ENCODE measurements around the gene PEDS1. TPM values are rescaled to one million over a fixed set of nuclear protein-coding genes. Genes with fewer than 3 reads are reported as not detected.
"Not testable (repeated sequence)": the region's sequence is repeated elsewhere in the genome, so short reads cannot be mapped to it uniquely, and the experiment has no call there.

PEDS1 gene
- total and polyA plus RNA-seq, 2 of the 13 experiments (the other 11 are each of a cell fraction or from before 2014, with no cell fraction given), result 30.5 to 93.9 TPM

DNA sequence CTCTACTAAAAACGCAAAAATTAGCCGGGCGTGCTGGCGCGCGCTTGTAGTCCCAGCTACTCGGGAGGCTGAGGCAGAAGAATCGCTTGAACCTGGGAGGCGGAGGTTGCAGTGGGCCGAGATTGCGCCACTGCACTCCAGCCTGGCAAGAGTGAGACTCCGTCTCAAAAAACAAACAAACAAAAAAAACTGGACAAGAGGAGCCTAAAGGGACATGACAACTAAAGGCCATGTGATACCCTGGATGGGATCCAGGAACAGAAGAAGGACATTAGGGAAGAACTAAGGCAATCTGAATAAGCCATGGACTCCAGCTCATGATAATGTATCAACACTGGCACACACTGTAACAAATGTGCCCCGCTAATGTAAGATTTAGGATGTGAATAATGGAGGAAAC lies 15.8 kb downstream of the PEDS1 start (continued):
- TF ChIP-seq, protein P1, sequence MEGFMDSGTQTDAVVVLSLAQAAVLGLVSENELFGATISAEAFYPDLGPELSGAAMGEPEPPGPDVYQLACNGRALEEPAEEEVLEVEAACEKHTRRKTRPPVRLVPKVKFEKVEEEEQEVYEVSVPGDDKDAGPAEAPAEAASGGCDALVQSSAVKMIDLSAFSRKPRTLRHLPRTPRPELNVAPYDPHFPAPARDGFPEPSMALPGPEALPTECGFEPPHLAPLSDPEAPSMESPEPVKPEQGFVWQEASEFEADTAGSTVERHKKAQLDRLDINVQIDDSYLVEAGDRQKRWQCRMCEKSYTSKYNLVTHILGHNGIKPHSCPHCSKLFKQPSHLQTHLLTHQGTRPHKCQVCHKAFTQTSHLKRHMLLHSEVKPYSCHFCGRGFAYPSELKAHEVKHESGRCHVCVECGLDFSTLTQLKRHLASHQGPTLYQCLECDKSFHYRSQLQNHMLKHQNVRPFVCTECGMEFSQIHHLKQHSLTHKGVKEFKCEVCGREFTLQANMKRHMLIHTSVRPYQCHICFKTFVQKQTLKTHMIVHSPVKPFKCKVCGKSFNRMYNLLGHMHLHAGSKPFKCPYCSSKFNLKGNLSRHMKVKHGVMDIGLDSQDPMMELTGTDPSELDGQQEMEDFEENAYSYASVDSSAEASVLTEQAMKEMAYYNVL (CRISPR knock-in tag; IDR thresholded peaks at IDR 0.05; ENCODE audit: borderline replicate concordance), result 0 out of 2 replicates have a peak, but pooled peaks have one; percentile 7
- TF ChIP-seq ZNF720 (CRISPR knock-in tag; IDR thresholded peaks at IDR 0.05) (0 out of 2 replicates have a peak, but pooled peaks have one; percentile 38), KLF16 (CRISPR knock-in tag; IDR thresholded peaks at IDR 0.05) (peak in 1 of 2 experiments; percentile 18; a peak in 1 of 4 replicates), CEBPG (CRISPR knock-in tag; IDR thresholded peaks at IDR 0.05) (peak; percentile 62), GATAD2A (CRISPR knock-in tag; IDR thresholded peaks at IDR 0.05) (peak; percentile 50), ZBTB38 (CRISPR knock-in tag; IDR thresholded peaks at IDR 0.05) (0 out of 2 replicates have a peak, but pooled peaks have one; percentile 58), ETV5 (CRISPR knock-in tag; IDR thresholded peaks at IDR 0.05; ENCODE audit: borderline replicate concordance) (0 out of 2 replicates have a peak, but pooled peaks have one; percentile 7), ZNF12 (CRISPR knock-in tag; IDR thresholded peaks at IDR 0.05) (peak; percentile 74; the same call in 1 of the 2 replicates), SSRP1 (CRISPR knock-in tag; IDR thresholded peaks at IDR 0.05) (0 out of 2 replicates have a peak, but pooled peaks have one; percentile 5), CEBPB (IDR thresholded peaks at IDR 0.05; ENCODE audit: borderline replicate concordance, low read depth, low read length) (peak; percentile 21; the same call in 1 of the 2 replicates), FOXP1 (CRISPR knock-in tag; IDR thresholded peaks at IDR 0.05) (peak; percentile 40; the same call in 1 of the 2 replicates), FOXK1 (CRISPR knock-in tag; IDR thresholded peaks at IDR 0.05; ENCODE audit: borderline replicate concordance, low read depth) (0 out of 2 replicates have a peak, but pooled peaks have one; percentile 54), SOX5 (CRISPR knock-in tag; IDR thresholded peaks at IDR 0.05; ENCODE audit: borderline replicate concordance) (0 out of 2 replicates have a peak, but pooled peaks have one; percentile 25), ZNF331 (CRISPR knock-in tag; IDR thresholded peaks at IDR 0.05) (0 out of 2 replicates have a peak, but pooled peaks have one; percentile 10)
- TF ChIP-seq, protein P2, sequence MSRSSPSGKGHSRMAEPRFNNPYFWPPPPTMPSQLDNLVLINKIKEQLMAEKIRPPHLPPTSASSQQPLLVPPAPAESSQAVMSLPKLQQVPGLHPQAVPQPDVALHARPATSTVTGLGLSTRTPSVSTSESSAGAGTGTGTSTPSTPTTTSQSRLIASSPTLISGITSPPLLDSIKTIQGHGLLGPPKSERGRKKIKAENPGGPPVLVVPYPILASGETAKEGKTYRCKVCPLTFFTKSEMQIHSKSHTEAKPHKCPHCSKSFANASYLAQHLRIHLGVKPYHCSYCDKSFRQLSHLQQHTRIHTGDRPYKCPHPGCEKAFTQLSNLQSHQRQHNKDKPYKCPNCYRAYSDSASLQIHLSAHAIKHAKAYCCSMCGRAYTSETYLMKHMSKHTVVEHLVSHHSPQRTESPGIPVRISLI (CRISPR knock-in tag; IDR thresholded peaks at IDR 0.05; ENCODE audit: borderline replicate concordance), result peak; percentile 36; the same call in 1 of the 2 replicates
- not testable (repeated sequence) for TF ChIP-seq FOXP1 (IDR thresholded peaks at IDR 0.05)
- TF ChIP-seq, protein P3, sequence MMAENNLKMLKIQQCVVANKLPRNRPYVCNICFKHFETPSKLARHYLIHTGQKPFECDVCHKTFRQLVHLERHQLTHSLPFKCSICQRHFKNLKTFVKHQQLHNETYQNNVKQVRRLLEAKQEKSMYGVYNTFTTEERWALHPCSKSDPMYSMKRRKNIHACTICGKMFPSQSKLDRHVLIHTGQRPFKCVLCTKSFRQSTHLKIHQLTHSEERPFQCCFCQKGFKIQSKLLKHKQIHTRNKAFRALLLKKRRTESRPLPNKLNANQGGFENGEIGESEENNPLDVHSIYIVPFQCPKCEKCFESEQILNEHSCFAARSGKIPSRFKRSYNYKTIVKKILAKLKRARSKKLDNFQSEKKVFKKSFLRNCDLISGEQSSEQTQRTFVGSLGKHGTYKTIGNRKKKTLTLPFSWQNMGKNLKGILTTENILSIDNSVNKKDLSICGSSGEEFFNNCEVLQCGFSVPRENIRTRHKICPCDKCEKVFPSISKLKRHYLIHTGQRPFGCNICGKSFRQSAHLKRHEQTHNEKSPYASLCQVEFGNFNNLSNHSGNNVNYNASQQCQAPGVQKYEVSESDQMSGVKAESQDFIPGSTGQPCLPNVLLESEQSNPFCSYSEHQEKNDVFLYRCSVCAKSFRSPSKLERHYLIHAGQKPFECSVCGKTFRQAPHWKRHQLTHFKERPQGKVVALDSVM (CRISPR knock-in tag; IDR thresholded peaks at IDR 0.05), result peak; percentile 89

Measured in HepG2 (cell line).